Mucosa of descending colon (tissue), 3 donors: ENCODE results near the gene RPP40. TPM values are rescaled to one million over a fixed set of nuclear protein-coding genes. Genes with fewer than 3 reads are reported as not detected.
"Not testable (repeated sequence)": the region's sequence is repeated elsewhere in the genome, so short reads cannot be mapped to it uniquely, and the experiment has no call there.

Source experiments
- ATAC-seq: fragments of 200-7000 bp; cut with Tn5 transposase; one replicate; pipeline ENCODE4 v1.9.1; 2020; ENCODE audit warnings: mild to moderate bottlenecking, moderate library complexity
- DNase-seq, 3 donors: peaks; one replicate each; pipeline ENCODE4 v3.0.0-alpha.2; 2020
- H3K36me3 ChIP-seq: fragments of 200-600 bp; one replicate; pipeline ENCODE4 v1.8.0; 2021; ENCODE audit warnings: low read depth, mild to moderate bottlenecking
- H3K4me1 ChIP-seq: fragments of 200-600 bp; one replicate; pipeline ENCODE4 v1.8.0; 2021; ENCODE audit warnings: low read depth, mild to moderate bottlenecking
- H3K4me3 ChIP-seq: fragments of 200-600 bp; one replicate; pipeline ENCODE4 v1.8.0; 2021; ENCODE audit warnings: mild to moderate bottlenecking
- H3K9me3 ChIP-seq: fragments of 200-600 bp; one replicate; pipeline ENCODE4 v1.8.0; 2021; ENCODE audit warnings: mild to moderate bottlenecking
- CTCF ChIP-seq: fragments of 200-600 bp; IDR thresholded peaks from one replicate; pipeline ENCODE4 v1.8.0; 2022; ENCODE audit warnings: antibody characterized with exemption, mild to moderate bottlenecking
- intact Hi-C, 2 donors: fragments of 100-400 bp; cut with DNase I in 1 of 2; cut with micrococcal nuclease in 1 of 2; formaldehyde crosslinking; loops; one replicate each; pipeline versions ENCODE4 v1.11.0 to v1.11.1; 2022; cut with DNase I, micrococcal nuclease
- total RNA-seq, 3 donors: library from RNA; stranded (reverse); fragmentation: NEBNext Ultra II Directional in 2 of 3; extraction: Animal tissue kit (Norgen Biotek cat#: 25700) in 2 of 3; gene quantifications; one replicate each; pipeline versions ENCODE4 v1.2.1 to v1.2.4, GENCODE V29; 2021 to 2023
- donor health status: DM: no; HTN: no; CAD: no; lungs with moderate emphysema.
- donor health status: DM: no; HTN: no; CAD: no.
- donor health status: DM: no; HTN: yes; CAD: no.

The RPP40 gene
- total RNA-seq, 3 donors from 2014 or later = 3.4 to 5.6 (median 4.1) TPM

DNA sequence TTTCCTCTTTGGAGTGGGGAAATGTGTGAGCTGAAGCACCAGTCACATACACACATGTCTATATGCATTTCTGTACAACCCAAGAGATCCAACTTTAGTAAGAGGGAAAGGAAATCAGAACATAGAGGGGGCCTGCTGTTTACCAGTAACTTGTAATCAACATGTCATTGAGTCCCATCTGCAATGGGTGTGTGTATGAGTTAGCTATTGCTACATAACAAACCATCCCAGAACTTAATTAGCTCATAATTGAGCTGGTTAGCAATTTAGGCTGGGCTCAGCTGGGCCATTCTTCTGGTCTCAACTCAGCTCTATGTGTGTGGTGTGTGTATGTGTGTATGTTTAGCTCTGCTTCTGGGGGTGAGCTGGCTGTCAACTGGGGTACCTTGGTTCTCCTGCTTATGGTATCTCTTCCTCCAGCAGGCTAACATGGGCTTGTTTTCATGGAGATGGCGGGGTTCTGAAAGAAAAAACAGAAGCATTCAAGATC lies 10.3 kb upstream of the RPP40 start:
- Histone ChIP-seq H3K9me3 (no peaks in the 10 kb centered on the region), H3K36me3 (no peaks in the 10 kb centered on the region), H3K4me1 (no peaks in the 10 kb centered on the region), H3K4me3 (no peak overlapping the region)
- ATAC-seq (no peak), DNase-seq (no peak)
- intact Hi-C loops = no loop called here
- TF ChIP-seq CTCF = no peak

- Histone ChIP-seq H3K9me3 (no peaks in the 10 kb centered on the region), H3K4me3 (no peak overlapping the region), H3K36me3 (no peaks in the 10 kb centered on the region), H3K4me1 (no peaks in the 10 kb centered on the region)
- ATAC-seq (no peak), DNase-seq (no peak)
- intact Hi-C loops = no loop called here
- no peak for TF ChIP-seq CTCF
Measured at GRCh38 chr6:5012519-5012918, 8.7 kb upstream of the RPP40 start.

GRCh38 chr6:5011346-5011745 lies 7.5 kb upstream of the RPP40 start:
- no peak for DNase-seq
- no peaks in the 10 kb centered on the region for H3K36me3 ChIP-seq
- intact Hi-C loops = no loop called here
- no peak for ATAC-seq
- H3K4me1 ChIP-seq = no peaks in the 10 kb centered on the region
- no peak overlapping the region for H3K4me3 ChIP-seq
- no peaks in the 10 kb centered on the region for H3K9me3 ChIP-seq
- no peak for TF ChIP-seq CTCF

GRCh38 chr6:5007531-5007930 lies 3.7 kb upstream of the RPP40 start:
- TF ChIP-seq CTCF = no peak
- no peak for DNase-seq
- H3K4me3 ChIP-seq = no peak overlapping the region
- intact Hi-C loops = no loop called here
- no peaks in the 10 kb centered on the region for H3K4me1 ChIP-seq
- H3K9me3 ChIP-seq = no peaks in the 10 kb centered on the region
- H3K36me3 ChIP-seq = no peaks in the 10 kb centered on the region
- ATAC-seq = no peak

- intact Hi-C loops = no loop called here
- DNase-seq = no peak
- H3K36me3 ChIP-seq = no peaks in the 10 kb centered on the region
- H3K4me1 ChIP-seq = no peaks in the 10 kb centered on the region
- no peak overlapping the region for H3K4me3 ChIP-seq
- H3K9me3 ChIP-seq = no peaks in the 10 kb centered on the region
- ATAC-seq = no peak
- no peak for TF ChIP-seq CTCF
Measured at GRCh38 chr6:5006222-5006621, 2.4 kb upstream of the RPP40 start.

GRCh38 chr6:5005038-5005433 lies 1.2 kb upstream of the RPP40 start:
- DNase-seq, ATAC-seq, H3K4me3 ChIP-seq, intact Hi-C loops, H3K36me3 ChIP-seq, H3K9me3 ChIP-seq, H3K4me1 ChIP-seq: not testable (repeated sequence)
